BLaER1 treated with 17β-estradiol and CSF1 and Interleukin-3, amounts not matched to agents 10 nM and 100 nM (cell line): ENCODE measurements around the gene ISOC2.
A peak's percentile ranks its signal among the peaks of the same experiment; 100 is the strongest.

Experiments used
- H3K27ac ChIP-seq, 11 experiments: shearing (Covaris generic); formaldehyde crosslinking; 2 replicates each; pipeline ENCODE4 v1.8.1; 2022
- H3K27me3 ChIP-seq, 11 experiments: shearing (Covaris generic); formaldehyde crosslinking; 2 replicates each; pipeline ENCODE4 v1.8.1; 2022
- H3K36me3 ChIP-seq, 11 experiments: shearing (Covaris generic); formaldehyde crosslinking; 2 replicates each; pipeline ENCODE4 v1.8.1; 2022
- H3K4me1 ChIP-seq, 10 experiments: shearing (Covaris generic); formaldehyde crosslinking; 2 replicates each; pipeline ENCODE4 v1.8.1; 2022
- H3K4me2 ChIP-seq, 11 experiments: shearing (Covaris generic); formaldehyde crosslinking; 2 replicates each; pipeline ENCODE4 v1.8.1; 2022
- H3K4me3 ChIP-seq, 10 experiments: shearing (Covaris generic); formaldehyde crosslinking; 2 replicates each; pipeline ENCODE4 v1.8.1; 2022
- H3K9ac ChIP-seq, 11 experiments: shearing (Covaris generic); formaldehyde crosslinking; 2 replicates each; pipeline ENCODE4 v1.8.1; 2022
- H3K9me3 ChIP-seq, 11 experiments: shearing (Covaris generic); formaldehyde crosslinking; replicated peaks in 1 of 11; 2 replicates each; pipeline ENCODE4 v1.8.1; 2022
- H4K20me1 ChIP-seq, 11 experiments: shearing (Covaris generic); formaldehyde crosslinking; 2 replicates each; pipeline ENCODE4 v1.8.1; 2022
- Cebpa-rat ChIP-seq, 11 experiments: shearing (Covaris generic); IDR thresholded peaks; 2 replicates each; pipeline ENCODE4 v1.8.1; 2022

The ISOC2 gene

DNA sequence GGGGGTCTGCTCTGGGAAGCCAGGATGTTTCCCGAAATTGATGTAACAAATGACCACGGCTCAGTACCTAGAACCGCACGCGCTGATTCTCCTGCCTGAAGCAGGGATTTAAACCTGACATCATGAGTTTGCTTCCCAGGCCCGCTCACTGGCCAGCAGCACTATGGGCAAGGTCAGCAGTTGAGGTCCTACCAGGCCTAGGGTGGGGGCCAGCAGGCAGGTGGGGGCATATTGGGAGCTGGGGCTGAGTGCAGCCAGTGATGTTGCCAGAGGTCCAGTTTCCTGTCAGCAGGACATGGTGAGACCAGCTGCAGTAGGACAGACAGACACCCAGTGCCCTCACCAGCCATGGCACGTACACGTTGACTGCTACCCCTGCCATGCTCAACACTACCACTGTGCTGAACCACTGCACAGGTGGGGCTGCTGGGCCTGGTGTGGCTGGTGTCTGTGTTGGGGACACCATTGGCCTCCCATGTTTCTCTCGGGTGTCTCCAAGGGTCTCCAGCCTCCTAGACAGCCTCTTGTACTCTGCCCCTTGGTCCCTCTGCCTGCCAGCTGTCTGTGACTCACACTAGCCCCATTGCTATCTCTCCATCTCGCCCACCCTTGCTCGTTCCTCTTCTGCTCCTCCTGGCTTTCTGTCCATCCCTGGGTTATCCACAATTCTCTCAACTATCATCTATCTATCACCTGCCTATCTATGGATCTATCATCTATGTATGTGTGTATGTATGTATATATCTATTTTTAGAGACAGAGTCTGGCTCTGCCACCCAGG, 4.2 kb upstream of the ISOC2 start:
- TF ChIP-seq Cebpa-rat (IDR thresholded peaks at IDR 0.05), result no peak
- H3K27me3 ChIP-seq, result no peaks in the 10 kb centered on the region
- H3K36me3 ChIP-seq, result no peaks in the 10 kb centered on the region
- H3K4me3 ChIP-seq, result no peak overlapping the region
- H3K4me1 ChIP-seq, result peaks cover 14 to 26% (median 22%) of the 10 kb centered on the region in 10 experiments
- H3K4me2 ChIP-seq, result no peak overlapping the region
- peaks cover 0 to 4% (median 3%) of the 10 kb centered on the region in 11 experiments; a peak in 13 of 22 replicates for H4K20me1 ChIP-seq
- no peaks in the 10 kb centered on the region for H3K9me3 ChIP-seq
- H3K27ac ChIP-seq, result no peak overlapping the region
- H3K9ac ChIP-seq, result no peak overlapping the region

DNA sequence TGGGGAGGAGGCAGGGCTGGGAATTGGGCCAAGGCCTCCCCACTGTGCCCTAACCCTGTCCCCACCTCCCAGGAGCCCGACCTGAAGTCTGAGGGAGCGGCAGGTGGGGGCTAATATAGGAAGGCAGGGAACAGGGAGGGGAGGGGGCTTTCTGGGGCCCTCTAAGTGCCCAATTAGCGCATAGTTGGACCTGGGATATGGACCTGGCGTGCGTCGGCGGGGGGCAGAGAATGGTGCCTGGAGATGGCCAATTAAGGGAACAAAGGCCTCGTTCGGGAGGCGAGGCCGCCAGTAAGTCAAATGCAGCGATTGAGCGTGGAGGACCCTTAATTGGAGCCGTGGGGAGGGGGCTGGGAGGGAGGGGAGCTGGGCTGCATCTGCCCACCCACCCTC, 3.2 kb upstream of the ISOC2 start, which contains the start of gene C19orf85:
C19orf85 (minus strand) TSS at position 90 of the 393 bp plus-strand sequence. CDS start 197 bp downstream, outside the sequence.
- no peak for TF ChIP-seq Cebpa-rat (IDR thresholded peaks at IDR 0.05)
- Histone ChIP-seq H3K27ac (0 out of 22 replicates have a peak within 1 kb of the TSS, but pooled peaks of 1 of the 11 experiments have one; percentile 26), H4K20me1 (peaks cover 0 to 13% (median 12%) of the 10 kb centered on the region in 11 experiments; a peak in 17 of 22 replicates), H3K4me1 (peaks cover 24 to 36% (median 32%) of the 10 kb centered on the region in 10 experiments), H3K4me3 (no peak within 1 kb of the TSS), H3K9ac (peak within 1 kb of the TSS in 6 of 11 experiments; percentile 2 to 45 (median 41); a peak in 8 of 22 replicates), H3K27me3 (no peaks in the 10 kb centered on the region), H3K4me2 (peak within 1 kb of the TSS in 7 of 11 experiments; percentile 18 to 56 (median 41); a peak in 12 of 22 replicates), H3K9me3 (no peaks in the 10 kb centered on the region), H3K36me3 (no peaks in the 10 kb centered on the region)

DNA sequence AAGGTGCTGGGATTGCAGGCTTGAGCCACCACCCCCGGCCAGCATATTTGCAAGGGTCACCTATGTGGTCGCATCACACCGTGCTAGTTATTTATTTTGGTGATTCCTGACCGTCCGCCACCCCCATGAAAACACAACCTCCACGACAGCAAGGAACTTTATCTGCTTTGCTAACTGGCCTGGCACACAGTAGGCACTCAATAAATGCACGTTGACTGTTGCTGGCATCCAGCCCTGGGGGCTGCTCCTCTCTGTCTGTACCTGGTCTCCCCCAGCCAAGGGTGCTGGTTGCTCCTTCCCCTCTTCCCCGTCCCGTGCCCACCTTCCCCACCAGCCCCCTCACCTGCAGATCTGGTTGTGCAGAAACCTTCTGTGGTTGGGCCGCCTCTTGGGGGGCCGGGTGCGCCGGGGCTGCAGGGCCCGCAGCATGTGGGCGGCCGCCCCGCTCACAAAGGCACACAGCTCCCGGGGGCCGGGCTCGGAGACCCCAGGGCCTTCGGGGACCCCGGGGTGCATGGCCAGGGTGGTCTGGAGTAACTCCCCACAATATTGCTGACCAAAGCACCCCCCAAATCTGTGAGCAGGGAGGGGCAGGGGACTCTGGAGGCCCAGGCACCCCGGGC, 2.7 kb upstream of the ISOC2 start:
- no peaks in the 10 kb centered on the region for H3K27me3 ChIP-seq
- H3K4me1 ChIP-seq, result peaks cover 27 to 41% (median 36%) of the 10 kb centered on the region in 10 experiments
- peak overlapping the region in 3 of 11 experiments; percentile 40 to 41 (median 41); a peak in 2 of 22 replicates for H3K9ac ChIP-seq
- no peak overlapping the region for H3K27ac ChIP-seq
- TF ChIP-seq Cebpa-rat (IDR thresholded peaks at IDR 0.05), result no peak
- H3K9me3 ChIP-seq, result no peaks in the 10 kb centered on the region
- H3K4me3 ChIP-seq, result no peak overlapping the region
- H3K4me2 ChIP-seq, result peak overlapping the region in 5 of 11 experiments; percentile 30 to 56 (median 43); a peak in 7 of 22 replicates
- no peaks in the 10 kb centered on the region for H3K36me3 ChIP-seq
- H4K20me1 ChIP-seq, result peaks cover under 1 to 19% (median 17%) of the 10 kb centered on the region in 11 experiments; a peak in 18 of 22 replicates

DNA sequence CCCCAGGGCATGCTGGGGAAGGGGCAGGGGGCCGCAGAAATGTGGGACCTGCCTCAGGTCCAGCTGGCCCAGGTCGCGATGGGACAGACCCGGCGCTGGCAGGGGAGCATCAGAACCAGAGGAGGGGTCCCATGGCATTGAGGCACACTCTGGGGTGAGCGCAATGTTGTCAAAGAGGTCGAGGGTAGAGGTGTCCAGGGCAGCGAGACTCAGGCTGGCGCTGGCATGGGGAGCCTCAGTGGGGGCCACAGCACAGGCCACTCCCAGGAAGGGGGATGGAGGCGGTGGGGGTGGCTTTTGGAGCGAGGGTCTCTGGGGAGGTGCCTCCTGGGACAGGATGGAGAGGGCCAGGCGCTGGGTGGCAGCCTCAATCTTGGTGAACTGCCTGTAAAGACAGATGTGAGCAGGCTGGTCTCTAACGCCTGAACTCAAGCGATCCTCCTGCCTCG, 2.2 kb upstream of the ISOC2 start:
- H3K9me3 ChIP-seq, result no peaks in the 10 kb centered on the region
- peak overlapping the region in 8 of 11 experiments; percentile 18 to 92 (median 42); a peak in 12 of 22 replicates for H3K4me2 ChIP-seq
- H3K9ac ChIP-seq, result peak overlapping the region in 6 of 11 experiments; percentile 2 to 45 (median 41); a peak in 9 of 22 replicates
- peaks cover 27 to 46% (median 39%) of the 10 kb centered on the region in 10 experiments for H3K4me1 ChIP-seq
- no peaks in the 10 kb centered on the region for H3K36me3 ChIP-seq
- H3K27ac ChIP-seq, result 0 out of 22 replicates have a peak overlapping the region, but pooled peaks of 1 of the 11 experiments have one; percentile 26
- H3K27me3 ChIP-seq, result no peaks in the 10 kb centered on the region
- peaks cover 3 to 24% (median 23%) of the 10 kb centered on the region in 11 experiments; a peak in 18 of 22 replicates for H4K20me1 ChIP-seq
- H3K4me3 ChIP-seq, result no peak overlapping the region
- TF ChIP-seq Cebpa-rat (IDR thresholded peaks at IDR 0.05), result no peak

DNA sequence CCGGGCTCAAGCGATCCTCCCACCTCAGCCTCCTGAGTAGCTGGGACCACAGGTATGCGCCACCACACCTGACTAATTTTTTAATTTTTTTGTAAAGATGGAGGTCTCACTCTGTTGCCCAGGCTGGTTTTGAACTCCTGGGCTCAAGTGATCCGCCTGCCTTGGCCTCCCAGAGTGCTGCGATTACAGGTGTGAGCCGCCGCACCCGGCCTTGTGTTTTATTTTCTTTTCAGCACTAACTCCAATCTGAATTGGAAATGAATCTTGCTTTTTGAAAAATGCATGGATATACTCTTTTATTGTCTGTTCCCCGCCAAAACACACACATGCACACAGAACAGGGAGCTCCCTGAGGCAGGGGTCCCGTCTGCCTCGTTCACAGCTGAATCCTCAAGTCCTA, 1.3 kb upstream of the ISOC2 start:
- H3K9me3 ChIP-seq, result no peaks in the 10 kb centered on the region
- peaks cover 27 to 55% (median 45%) of the 10 kb centered on the region in 10 experiments for H3K4me1 ChIP-seq
- H3K4me3 ChIP-seq, result peak overlapping the region in 1 of 10 experiments; percentile 91; a peak in 2 of 20 replicates
- no peaks in the 10 kb centered on the region for H3K36me3 ChIP-seq
- peak overlapping the region in 10 of 11 experiments; percentile 60 to 96 (median 82); a peak in 12 of 22 replicates for H3K4me2 ChIP-seq
- peak overlapping the region in 2 of 11 experiments; percentile 41 to 42; a peak in 1 of 22 replicates for H3K9ac ChIP-seq
- no peak overlapping the region for H3K27ac ChIP-seq
- H3K27me3 ChIP-seq, result no peaks in the 10 kb centered on the region
- peaks cover 3 to 33% (median 32%) of the 10 kb centered on the region in 11 experiments; a peak in 18 of 22 replicates for H4K20me1 ChIP-seq
- no peak for TF ChIP-seq Cebpa-rat (IDR thresholded peaks at IDR 0.05)

DNA sequence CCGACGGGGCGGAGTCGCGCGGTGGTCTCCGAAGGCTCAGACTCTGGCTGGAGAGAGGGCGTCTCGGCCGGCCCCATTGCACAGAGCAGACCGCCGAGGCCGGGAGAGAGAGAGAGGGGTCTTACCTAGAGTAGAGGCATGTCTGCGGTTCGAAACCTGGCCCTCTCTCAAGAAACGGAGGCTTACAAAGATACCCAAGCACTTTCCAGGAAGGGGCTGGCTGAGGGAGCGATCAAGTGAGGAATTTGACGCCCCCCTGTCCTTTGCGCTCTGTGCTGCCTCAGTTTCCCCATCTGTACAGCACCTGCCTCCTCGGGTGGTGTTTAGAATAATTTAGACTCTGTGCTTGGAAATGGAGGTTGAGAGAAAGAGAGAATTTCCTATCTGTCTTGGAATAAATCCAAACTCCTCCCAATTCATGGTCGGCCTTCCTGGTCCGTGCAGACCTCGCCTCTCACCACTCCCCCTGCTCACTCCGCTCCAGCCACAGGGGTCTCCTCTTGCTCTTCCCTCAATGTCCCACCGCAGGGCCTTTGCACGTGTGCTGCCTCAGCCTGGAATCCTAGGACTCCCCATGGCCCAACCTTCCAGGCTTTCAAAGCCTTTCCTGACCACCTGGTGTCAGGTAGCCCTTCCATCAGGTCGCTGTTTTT, 658 bp upstream of the ISOC2 start:
- Histone ChIP-seq H3K27ac (peak overlapping the region; percentile 27 to 96 (median 69); a peak in 21 of 22 replicates), H3K9ac (peak overlapping the region; percentile 59 to 95 (median 76)), H3K4me3 (peak overlapping the region; percentile 48 to 91 (median 78)), H3K36me3 (peaks cover 0 to 3% (median 0%) of the 10 kb centered on the region in 11 experiments; a peak in 2 of 22 replicates), H3K4me1 (peaks cover 27 to 58% (median 45%) of the 10 kb centered on the region in 10 experiments), H4K20me1 (peaks cover 3 to 39% (median 38%) of the 10 kb centered on the region in 11 experiments; a peak in 19 of 22 replicates), H3K27me3 (no peaks in the 10 kb centered on the region), H3K4me2 (peak overlapping the region; percentile 60 to 96 (median 82)), H3K9me3 (no peaks in the 10 kb centered on the region)
- no peak for TF ChIP-seq Cebpa-rat (IDR thresholded peaks at IDR 0.05)

DNA sequence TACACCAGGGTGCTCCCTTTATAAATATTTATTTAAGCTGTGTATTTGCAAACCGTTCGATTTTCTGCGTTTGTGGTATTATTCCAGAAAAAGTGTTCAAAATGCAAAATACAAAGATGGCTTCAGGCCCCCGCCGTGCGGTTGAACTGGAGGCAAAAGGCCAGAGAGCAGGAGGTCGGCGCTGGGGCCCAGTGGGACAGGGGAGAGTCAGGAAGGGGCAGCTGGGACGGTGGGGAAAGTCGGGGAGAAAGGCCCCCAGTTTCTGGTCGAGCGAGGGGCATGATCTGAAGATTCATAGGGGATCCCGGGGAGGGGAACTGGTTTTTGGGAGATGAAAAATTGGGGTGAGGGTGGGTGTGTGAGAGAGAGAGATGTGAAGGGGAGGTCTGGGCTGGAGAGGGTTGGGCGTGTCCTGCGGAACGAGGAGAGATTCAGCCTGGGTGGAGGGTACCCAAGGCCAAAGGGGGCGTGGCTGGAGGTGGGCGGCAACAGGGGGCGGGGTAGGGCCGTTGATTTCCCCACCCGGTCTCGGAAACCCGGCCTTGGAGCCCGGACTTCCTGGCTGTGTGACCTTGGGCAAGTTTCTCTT, 678 bp downstream of the ISOC2 start:
- Histone ChIP-seq H3K4me1 (peaks cover 27 to 58% (median 45%) of the 10 kb centered on the region in 10 experiments), H4K20me1 (peaks cover 3 to 52% (median 50%) of the 10 kb centered on the region in 11 experiments; a peak in 19 of 22 replicates), H3K27me3 (no peaks in the 10 kb centered on the region), H3K9me3 (no peaks in the 10 kb centered on the region), H3K4me3 (peak overlapping the region; percentile 75 to 92 (median 87)), H3K36me3 (peaks cover 0 to 16% (median 7%) of the 10 kb centered on the region in 11 experiments; a peak in 12 of 22 replicates), H3K4me2 (peak overlapping the region; percentile 84 to 99 (median 90)), H3K9ac (peak overlapping the region; percentile 86 to 98 (median 96)), H3K27ac (peak overlapping the region; percentile 93 to 98 (median 96))
- no peak for TF ChIP-seq Cebpa-rat (IDR thresholded peaks at IDR 0.05)
